Measurements from ENCODE around the gene CEP128. TPM values are rescaled to one million over a fixed set of nuclear protein-coding genes. Genes with fewer than 3 reads are reported as not detected.
"Not testable (repeated sequence)": the region's sequence is repeated elsewhere in the genome, so short reads cannot be mapped to it uniquely, and the experiment has no call there.

Gene CEP128
- total and polyA plus RNA-seq, 2 experiments from 2014 or later, result 7.6 to 17.6 TPM

DNA sequence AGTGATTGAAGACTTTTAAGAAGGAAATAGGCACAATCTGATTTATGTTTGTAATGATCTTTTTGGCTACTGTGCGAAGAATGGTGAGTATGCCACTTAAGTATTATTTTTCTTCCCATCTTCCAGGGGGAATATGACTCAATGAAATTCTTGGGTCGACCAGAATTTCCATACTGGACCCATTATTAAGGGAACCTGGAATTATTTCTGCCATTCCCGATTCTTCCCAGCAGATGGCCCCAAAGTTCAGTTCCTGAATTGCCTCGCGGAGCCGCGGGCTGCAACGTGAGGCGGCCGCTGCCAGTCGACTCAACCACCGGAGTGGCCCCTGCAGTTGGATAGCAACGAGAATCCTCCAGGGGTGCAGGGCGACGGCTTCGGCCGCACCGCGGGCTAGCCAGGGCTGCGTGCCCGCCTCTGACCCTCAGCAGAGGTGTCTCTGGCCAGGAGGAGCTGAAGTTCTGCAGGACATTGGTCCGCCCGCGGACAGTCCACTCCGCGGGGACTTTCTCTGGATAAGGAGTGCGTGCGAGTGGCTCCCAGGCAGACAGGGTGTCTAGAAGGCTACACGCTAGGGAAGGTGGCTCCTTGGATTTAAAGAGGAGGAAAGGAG lies 13.3 kb upstream of the CEP128 start:
- ATAC-seq, result peak; percentile 98
- Histone ChIP-seq H4K20me1 (replicated peaks; ENCODE audit: insufficient read depth) (no peaks in the 10 kb centered on the region), H3F3A (replicated peaks; ENCODE audit: low read depth) (no peaks in the 10 kb centered on the region), H3K36me3 (ENCODE audit: insufficient read depth) (no peaks in the 10 kb centered on the region), H3K9me2 (ENCODE audit: insufficient read depth) (no peaks in the 10 kb centered on the region), H3K4me2 (peak overlapping the region; percentile 83), H3K27ac (ENCODE audit: low read depth) (no peak overlapping the region), H3K27me3 (ENCODE audit: insufficient read depth) (peaks cover 22% of the 10 kb centered on the region), H3K4me1 (ENCODE audit: insufficient read depth) (no peaks in the 10 kb centered on the region; the same call in 1 of the 2 replicates), H3K79me2 (replicated peaks; ENCODE audit: insufficient read depth) (no peaks in the 10 kb centered on the region), H3K4me3 (peak overlapping the region; percentile 64), H2AFZ (0 out of 2 replicates have a peak overlapping the region, but pooled peaks have one; percentile 86)
- Mint-ChIP-seq H3K4me1 (peaks cover 8% of the 10 kb centered on the region), H3K36me3 (ENCODE audit: low read depth) (no peaks in the 10 kb centered on the region), H3K4me3 (peak overlapping the region; percentile 81), H3K9me3 (no peaks in the 10 kb centered on the region), H3K27ac (no peak overlapping the region), H3K27me3 (ENCODE audit: insufficient read depth, low read depth, poor library complexity) (peaks cover 15% of the 10 kb centered on the region)
- DNase-seq (ENCODE audit: low spot score), result peak; percentile 93
- TF ChIP-seq, protein P1, sequence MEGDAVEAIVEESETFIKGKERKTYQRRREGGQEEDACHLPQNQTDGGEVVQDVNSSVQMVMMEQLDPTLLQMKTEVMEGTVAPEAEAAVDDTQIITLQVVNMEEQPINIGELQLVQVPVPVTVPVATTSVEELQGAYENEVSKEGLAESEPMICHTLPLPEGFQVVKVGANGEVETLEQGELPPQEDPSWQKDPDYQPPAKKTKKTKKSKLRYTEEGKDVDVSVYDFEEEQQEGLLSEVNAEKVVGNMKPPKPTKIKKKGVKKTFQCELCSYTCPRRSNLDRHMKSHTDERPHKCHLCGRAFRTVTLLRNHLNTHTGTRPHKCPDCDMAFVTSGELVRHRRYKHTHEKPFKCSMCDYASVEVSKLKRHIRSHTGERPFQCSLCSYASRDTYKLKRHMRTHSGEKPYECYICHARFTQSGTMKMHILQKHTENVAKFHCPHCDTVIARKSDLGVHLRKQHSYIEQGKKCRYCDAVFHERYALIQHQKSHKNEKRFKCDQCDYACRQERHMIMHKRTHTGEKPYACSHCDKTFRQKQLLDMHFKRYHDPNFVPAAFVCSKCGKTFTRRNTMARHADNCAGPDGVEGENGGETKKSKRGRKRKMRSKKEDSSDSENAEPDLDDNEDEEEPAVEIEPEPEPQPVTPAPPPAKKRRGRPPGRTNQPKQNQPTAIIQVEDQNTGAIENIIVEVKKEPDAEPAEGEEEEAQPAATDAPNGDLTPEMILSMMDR (conservative IDR thresholded peaks at IDR 0.05; ENCODE audit: low read depth in 2 of 2), result peak; percentile 81 to 84
- TF ChIP-seq ZNF114 (CRISPR knock-in tag; IDR thresholded peaks at IDR 0.05) (no peak), ZNF331 (CRISPR knock-in tag; IDR thresholded peaks at IDR 0.05; ENCODE audit: low read depth) (no peak), STAT1 (IDR thresholded peaks at IDR 0.05; ENCODE audit: unreplicated experiment) (no peak)

DNA sequence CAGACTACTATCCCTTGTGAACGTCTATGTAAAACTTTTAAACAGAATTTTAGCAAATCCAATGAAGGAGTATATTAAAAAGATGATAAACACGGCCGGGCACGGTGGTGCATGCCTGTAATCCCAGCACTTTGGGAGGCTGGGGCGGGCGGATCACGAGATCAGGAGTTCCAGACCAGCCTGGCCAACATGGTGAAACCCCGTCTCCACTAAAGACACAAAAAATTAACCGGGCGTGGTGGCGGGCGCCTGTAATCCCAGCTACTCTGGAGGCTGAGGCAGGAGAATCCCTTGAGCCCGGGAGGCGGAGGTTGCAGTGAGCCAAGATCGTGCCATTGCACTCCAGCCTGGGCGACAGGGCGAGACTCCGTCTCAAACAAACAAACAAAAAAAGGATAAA lies 11.7 kb upstream of the CEP128 start:
- H3K4me3 Mint-ChIP-seq; H3K9me3 Mint-ChIP-seq; H3K36me3 ChIP-seq (ENCODE audit: insufficient read depth); H3F3A ChIP-seq (replicated peaks; ENCODE audit: low read depth); H3K4me3 ChIP-seq; ATAC-seq; H3K4me1 Mint-ChIP-seq; H4K20me1 ChIP-seq (replicated peaks; ENCODE audit: insufficient read depth); H3K27ac ChIP-seq (ENCODE audit: low read depth); H3K4me1 ChIP-seq (ENCODE audit: insufficient read depth); DNase-seq (ENCODE audit: low spot score); H3K79me2 ChIP-seq (replicated peaks; ENCODE audit: insufficient read depth); H3K9me2 ChIP-seq (ENCODE audit: insufficient read depth); H3K4me2 ChIP-seq; H3K36me3 Mint-ChIP-seq (ENCODE audit: low read depth); H2AFZ ChIP-seq; H3K27ac Mint-ChIP-seq: not testable (repeated sequence)
- H3K27me3 Mint-ChIP-seq (ENCODE audit: insufficient read depth, low read depth, poor library complexity), result peaks cover 15% of the 10 kb centered on the region
- peaks cover 22% of the 10 kb centered on the region for H3K27me3 ChIP-seq (ENCODE audit: insufficient read depth)

DNA sequence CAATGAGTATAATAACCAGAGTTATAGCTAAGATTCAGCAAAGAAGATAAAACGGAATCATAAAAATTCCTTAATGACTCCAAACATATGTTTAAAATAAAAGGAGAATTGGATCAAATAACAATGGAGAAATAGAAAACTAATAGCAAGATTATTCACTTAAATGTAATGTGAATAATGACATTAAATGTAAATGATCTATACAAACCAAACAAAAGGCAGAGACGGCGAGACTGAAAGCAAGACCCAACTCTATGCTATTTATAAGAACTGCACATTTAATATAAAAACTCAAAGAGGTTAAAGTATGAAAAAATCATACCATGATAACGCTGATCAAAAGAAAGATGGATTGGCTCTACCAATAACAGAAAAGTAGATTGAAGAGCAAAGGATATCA lies 10.0 kb upstream of the CEP128 start:
- H3K79me2 ChIP-seq (replicated peaks; ENCODE audit: insufficient read depth), result no peaks in the 10 kb centered on the region
- H3F3A ChIP-seq (replicated peaks; ENCODE audit: low read depth), result no peaks in the 10 kb centered on the region
- H3K4me1 ChIP-seq (ENCODE audit: insufficient read depth), result no peaks in the 10 kb centered on the region
- peaks cover 12% of the 10 kb centered on the region for H3K27me3 ChIP-seq (ENCODE audit: insufficient read depth)
- no peak overlapping the region for H3K27ac Mint-ChIP-seq
- DNase-seq (ENCODE audit: low spot score) (no peak), ATAC-seq (no peak)
- peaks cover 13% of the 10 kb centered on the region for H3K27me3 Mint-ChIP-seq (ENCODE audit: insufficient read depth, low read depth, poor library complexity)
- no peak overlapping the region for H2AFZ ChIP-seq
- H4K20me1 ChIP-seq (replicated peaks; ENCODE audit: insufficient read depth), result no peaks in the 10 kb centered on the region
- H3K4me3 Mint-ChIP-seq, result no peak overlapping the region
- peaks cover 3% of the 10 kb centered on the region; the same call in 1 of the 3 replicates for H3K4me1 Mint-ChIP-seq
- H3K27ac ChIP-seq (ENCODE audit: low read depth), result no peak overlapping the region
- H3K9me2 ChIP-seq (ENCODE audit: insufficient read depth), result no peaks in the 10 kb centered on the region
- H3K36me3 ChIP-seq (ENCODE audit: insufficient read depth), result no peaks in the 10 kb centered on the region
- H3K4me2 ChIP-seq, result no peak overlapping the region
- no peaks in the 10 kb centered on the region for H3K36me3 Mint-ChIP-seq (ENCODE audit: low read depth)
- no peak overlapping the region for H3K4me3 ChIP-seq
- no peaks in the 10 kb centered on the region for H3K9me3 Mint-ChIP-seq
- TF ChIP-seq CREB1 (CRISPR knock-in tag; IDR thresholded peaks at IDR 0.05; ENCODE audit: low read depth), result no peak
- TF ChIP-seq, protein P1 (conservative IDR thresholded peaks at IDR 0.05; ENCODE audit: low read depth in 2 of 2), result no peak
- no peak for TF ChIP-seq EZH2phosphoT487 (IDR thresholded peaks at IDR 0.05; ENCODE audit: unreplicated experiment)
- no peak for TF ChIP-seq STAT1 (IDR thresholded peaks at IDR 0.05; ENCODE audit: unreplicated experiment)
- TF ChIP-seq REST (IDR thresholded peaks at IDR 0.05; ENCODE audit: unreplicated experiment), result no peak
- no peak for TF ChIP-seq ETS1 (IDR thresholded peaks at IDR 0.05)
- no peak for TF ChIP-seq NANOG (IDR thresholded peaks at IDR 0.05; ENCODE audit: borderline replicate concordance)
- no peak for TF ChIP-seq POLR2AphosphoS5 (IDR thresholded peaks at IDR 0.05; ENCODE audit: low read depth)
- no peak for TF ChIP-seq JUNB (IDR thresholded peaks at IDR 0.05; ENCODE audit: unreplicated experiment)
